Glutamatergic neuron (in vitro differentiated cells): Measurements from ENCODE around the gene ARHGDIB. TPM values are rescaled to one million over a fixed set of nuclear protein-coding genes. Genes with fewer than 3 reads are reported as not detected.

Experiments
- DNase-seq: peaks from one replicate; pipeline ENCODE4 v3.0.0; 2022
- H3K27ac Mint-ChIP-seq: one replicate; pipeline ENCODE4 v1.8.0; 2020; ENCODE audit warnings: mild to moderate bottlenecking, mixed read lengths, inconsistent platforms; ENCODE audit not compliant: unreplicated experiment
- H3K27me3 Mint-ChIP-seq: one replicate; pipeline ENCODE4 v1.8.0; 2020; ENCODE audit warnings: mild to moderate bottlenecking, moderate library complexity, mixed read lengths, inconsistent platforms; ENCODE audit not compliant: unreplicated experiment
- H3K36me3 Mint-ChIP-seq: one replicate; pipeline ENCODE4 v1.8.0; 2020; ENCODE audit warnings: mild to moderate bottlenecking, mixed read lengths, inconsistent platforms; ENCODE audit not compliant: unreplicated experiment
- H3K4me1 Mint-ChIP-seq: one replicate; pipeline ENCODE4 v1.8.0; 2020; ENCODE audit warnings: mild to moderate bottlenecking, low read depth, mixed read lengths, inconsistent platforms; ENCODE audit not compliant: unreplicated experiment
- H3K4me3 Mint-ChIP-seq: one replicate; pipeline ENCODE4 v1.8.0; 2020; ENCODE audit warnings: mild to moderate bottlenecking, mixed read lengths, inconsistent platforms; ENCODE audit not compliant: unreplicated experiment
- H3K9me3 Mint-ChIP-seq: one replicate; pipeline ENCODE4 v1.8.0; 2020; ENCODE audit warnings: mild to moderate bottlenecking, moderate library complexity, mixed read lengths, inconsistent platforms; ENCODE audit not compliant: unreplicated experiment
- total RNA-seq: library from RNA; stranded (reverse); fragmentation: NEBNext Ultra II Directional; extraction: Animal tissue kit (Norgen Biotek cat#: 25700); gene quantifications from one replicate; pipeline ENCODE4 v1.2.1, GENCODE V29; 2021; ENCODE audit not compliant: unreplicated experiment
- TF ChIP-seq, protein P1 (sequence below): fragments of 200-600 bp; sonication (generic); IDR thresholded peaks from one replicate; pipeline ENCODE4 v1.5.0; 2021; ENCODE audit not compliant: partially characterized antibody, unreplicated experiment

The ARHGDIB gene
- total RNA-seq, 1 donor from 2014 or later: not detected

DNA sequence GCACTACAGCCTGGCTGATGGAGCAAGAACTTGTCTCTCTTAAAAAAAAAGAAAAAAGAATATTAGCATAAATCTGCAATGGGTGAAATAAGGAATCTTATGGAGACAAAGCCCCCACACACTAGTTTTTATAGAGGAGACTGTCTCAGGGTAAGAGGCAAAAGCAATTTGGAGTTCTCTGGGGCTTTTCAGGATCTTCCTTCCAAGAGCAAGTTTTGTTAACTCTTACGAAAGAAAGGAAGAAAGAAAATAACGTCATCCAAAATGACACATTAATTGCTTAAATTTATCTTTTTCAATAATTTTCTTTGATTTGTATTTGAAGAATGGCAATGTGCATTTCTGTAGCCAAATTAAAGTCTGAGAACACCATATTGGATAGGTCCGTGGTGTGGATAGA is 15.3 kb upstream of the ARHGDIB start:
- no peak for DNase-seq
- H3K36me3 Mint-ChIP-seq: no peaks in the 10 kb centered on the region
- H3K4me3 Mint-ChIP-seq: no peak overlapping the region
- H3K4me1 Mint-ChIP-seq: no peaks in the 10 kb centered on the region
- peaks cover 3% of the 10 kb centered on the region for H3K27me3 Mint-ChIP-seq
- no peak overlapping the region for H3K27ac Mint-ChIP-seq
- H3K9me3 Mint-ChIP-seq: no peaks in the 10 kb centered on the region
- TF ChIP-seq, protein P1, sequence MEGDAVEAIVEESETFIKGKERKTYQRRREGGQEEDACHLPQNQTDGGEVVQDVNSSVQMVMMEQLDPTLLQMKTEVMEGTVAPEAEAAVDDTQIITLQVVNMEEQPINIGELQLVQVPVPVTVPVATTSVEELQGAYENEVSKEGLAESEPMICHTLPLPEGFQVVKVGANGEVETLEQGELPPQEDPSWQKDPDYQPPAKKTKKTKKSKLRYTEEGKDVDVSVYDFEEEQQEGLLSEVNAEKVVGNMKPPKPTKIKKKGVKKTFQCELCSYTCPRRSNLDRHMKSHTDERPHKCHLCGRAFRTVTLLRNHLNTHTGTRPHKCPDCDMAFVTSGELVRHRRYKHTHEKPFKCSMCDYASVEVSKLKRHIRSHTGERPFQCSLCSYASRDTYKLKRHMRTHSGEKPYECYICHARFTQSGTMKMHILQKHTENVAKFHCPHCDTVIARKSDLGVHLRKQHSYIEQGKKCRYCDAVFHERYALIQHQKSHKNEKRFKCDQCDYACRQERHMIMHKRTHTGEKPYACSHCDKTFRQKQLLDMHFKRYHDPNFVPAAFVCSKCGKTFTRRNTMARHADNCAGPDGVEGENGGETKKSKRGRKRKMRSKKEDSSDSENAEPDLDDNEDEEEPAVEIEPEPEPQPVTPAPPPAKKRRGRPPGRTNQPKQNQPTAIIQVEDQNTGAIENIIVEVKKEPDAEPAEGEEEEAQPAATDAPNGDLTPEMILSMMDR: no peak

DNA sequence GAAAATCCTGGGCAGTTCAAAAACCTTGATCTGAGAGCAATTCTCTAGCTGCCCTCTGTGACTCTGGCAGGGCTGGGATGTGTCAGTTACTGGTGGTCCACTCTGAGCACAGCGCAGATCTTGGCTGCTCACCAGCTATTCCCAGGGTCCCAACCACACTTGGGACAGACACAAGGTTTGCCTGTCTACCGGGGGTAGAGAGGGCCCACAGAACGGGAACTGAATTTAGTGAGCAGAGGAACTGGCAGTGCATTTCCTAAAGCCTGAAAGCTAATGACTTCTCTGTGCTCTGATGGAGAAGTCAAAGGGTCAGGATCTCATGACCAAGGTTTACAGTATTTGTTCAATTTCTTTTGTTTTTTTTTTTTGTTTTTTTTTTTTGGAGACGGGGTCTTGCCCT is 14.1 kb upstream of the ARHGDIB start:
- Mint-ChIP-seq H3K27me3 (peaks cover 3% of the 10 kb centered on the region), H3K4me3 (no peak overlapping the region), H3K9me3 (no peaks in the 10 kb centered on the region), H3K36me3 (no peaks in the 10 kb centered on the region), H3K27ac (no peak overlapping the region), H3K4me1 (no peaks in the 10 kb centered on the region)
- DNase-seq: no peak
- TF ChIP-seq, protein P1: no peak

DNA sequence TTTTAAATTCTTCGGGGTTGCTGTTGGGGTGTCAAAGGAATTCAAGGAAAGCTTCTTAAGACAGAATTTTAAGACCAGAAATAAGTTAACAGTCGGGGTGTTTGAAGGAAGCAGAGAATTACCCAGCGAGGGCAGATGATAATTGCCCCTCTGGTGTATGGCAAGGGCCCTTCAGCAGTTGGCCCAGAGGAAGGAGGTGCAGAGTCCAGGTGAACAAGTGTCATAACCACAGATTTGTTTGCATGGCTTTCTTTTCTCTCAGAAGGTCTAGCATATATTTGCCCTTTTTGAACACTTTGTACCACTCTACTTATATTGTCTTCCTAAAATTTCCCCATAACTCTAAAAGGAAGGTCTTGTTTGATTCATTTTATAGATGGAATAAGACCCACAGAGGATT is 13.2 kb upstream of the ARHGDIB start:
- Mint-ChIP-seq H3K36me3 (no peaks in the 10 kb centered on the region), H3K27ac (no peak overlapping the region), H3K9me3 (no peaks in the 10 kb centered on the region), H3K27me3 (peaks cover 3% of the 10 kb centered on the region), H3K4me1 (no peaks in the 10 kb centered on the region), H3K4me3 (no peak overlapping the region)
- TF ChIP-seq, protein P1: no peak
- DNase-seq: no peak

DNA sequence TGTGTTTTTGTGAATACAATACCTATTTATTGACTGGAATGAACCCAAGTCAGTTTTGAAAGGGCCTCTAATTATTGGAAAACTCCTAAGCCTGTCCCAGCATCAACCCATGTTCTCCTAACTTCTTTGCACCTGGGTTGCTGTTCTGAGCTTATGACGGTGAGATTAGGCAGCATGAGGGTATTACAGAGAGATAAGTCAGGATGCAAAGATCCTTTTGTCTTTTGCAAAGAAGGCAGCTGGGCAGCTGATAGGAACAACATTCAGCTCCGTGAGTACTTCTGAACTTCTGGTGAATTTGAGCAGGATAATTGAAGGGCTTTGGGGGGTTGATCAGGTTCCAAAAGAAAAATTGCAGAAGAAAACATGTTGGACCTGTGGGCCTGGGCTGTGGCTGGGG is 11.4 kb upstream of the ARHGDIB start, which contains the start of gene PDE6H:
Gene PDE6H (plus strand): TSS at position 227 of the 400 bp plus-strand sequence. CDS start 4,971 bp downstream, outside the sequence.
- peaks cover 3% of the 10 kb centered on the region for H3K27me3 Mint-ChIP-seq
- no peaks in the 10 kb centered on the region for H3K9me3 Mint-ChIP-seq
- no peak within 1 kb of the TSS for H3K4me3 Mint-ChIP-seq
- H3K4me1 Mint-ChIP-seq: no peaks in the 10 kb centered on the region
- no peak for DNase-seq
- TF ChIP-seq, protein P1: no peak
- no peak within 1 kb of the TSS for H3K27ac Mint-ChIP-seq
- H3K36me3 Mint-ChIP-seq: no peaks in the 10 kb centered on the region

DNA sequence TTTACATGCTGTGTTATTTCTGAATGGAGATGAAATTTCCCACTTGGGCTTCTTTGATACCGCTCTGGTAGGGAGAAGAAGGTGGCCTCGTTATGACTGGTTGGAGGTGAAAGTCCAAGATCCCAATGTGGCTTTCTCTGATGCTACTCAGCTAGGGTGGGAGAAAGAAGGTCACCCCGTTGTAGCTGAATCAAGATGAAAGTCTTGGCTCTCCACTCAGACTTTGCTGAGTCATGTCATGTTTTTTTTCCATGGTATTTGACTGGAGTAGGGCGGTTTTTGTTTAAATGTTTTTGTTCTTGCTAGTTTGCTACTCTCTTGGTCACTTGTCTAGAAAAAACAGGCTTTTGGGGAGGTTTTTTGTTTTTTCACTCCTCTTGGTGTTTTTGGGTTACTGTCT is 9.1 kb upstream of the ARHGDIB start:
- DNase-seq: no peak
- no peaks in the 10 kb centered on the region for H3K9me3 Mint-ChIP-seq
- no peaks in the 10 kb centered on the region for H3K36me3 Mint-ChIP-seq
- TF ChIP-seq, protein P1: no peak
- H3K4me3 Mint-ChIP-seq: no peak overlapping the region
- H3K4me1 Mint-ChIP-seq: no peaks in the 10 kb centered on the region
- H3K27me3 Mint-ChIP-seq: peaks cover 3% of the 10 kb centered on the region
- no peak overlapping the region for H3K27ac Mint-ChIP-seq
